DMS79 treated with DMSO at 0.1 percent for 48 hours (cell line): Measurements from ENCODE around the gene CAPS.
"Not testable (repeated sequence)": the region's sequence is repeated elsewhere in the genome, so short reads cannot be mapped to it uniquely, and the experiment has no call there.

Source experiments
- DNase-seq: peaks from one replicate; lab custom pipeline; 2025; lab: John Stamatoyannopoulos, UW

The CAPS gene

GRCh38 chr19:5913739-5914357 is at the start of gene CAPS:
Gene CAPS, plus strand, starts transcription at chr19:5914254. Its CDS starts 153 bp downstream, at chr19:5914407.
- DNase-seq: no peak

GRCh38 chr19:5864725-5865486 is 49.1 kb upstream of the CAPS start:
- no peak for DNase-seq

- DNase-seq: no peak
These were observed 48.3 kb upstream of the CAPS start for GRCh38 chr19:5865772-5866171.

GRCh38 chr19:5867201-5868136 is 46.6 kb upstream of the CAPS start:
- DNase-seq: no peak

DNA sequence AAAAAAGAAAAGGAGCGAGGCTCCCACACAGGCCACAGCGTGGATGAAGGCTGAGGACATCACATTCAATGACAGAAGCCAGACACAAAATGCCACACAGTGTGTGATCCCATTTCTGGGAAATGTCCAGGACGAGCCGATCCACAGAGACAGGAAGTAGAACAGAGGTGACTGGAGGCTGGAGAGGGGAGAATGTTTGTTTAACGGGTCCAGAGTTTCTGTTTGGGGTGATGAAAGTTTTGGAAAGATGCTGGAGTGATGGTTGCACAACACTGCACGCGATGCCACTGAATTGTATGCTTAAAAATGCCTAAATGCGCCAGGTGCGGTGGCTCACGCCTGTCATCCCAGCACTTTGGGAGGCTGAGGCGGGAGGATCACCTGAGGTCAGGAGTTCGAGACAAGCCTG is 43.1 kb upstream of the CAPS start:
- DNase-seq: no peak

DNA sequence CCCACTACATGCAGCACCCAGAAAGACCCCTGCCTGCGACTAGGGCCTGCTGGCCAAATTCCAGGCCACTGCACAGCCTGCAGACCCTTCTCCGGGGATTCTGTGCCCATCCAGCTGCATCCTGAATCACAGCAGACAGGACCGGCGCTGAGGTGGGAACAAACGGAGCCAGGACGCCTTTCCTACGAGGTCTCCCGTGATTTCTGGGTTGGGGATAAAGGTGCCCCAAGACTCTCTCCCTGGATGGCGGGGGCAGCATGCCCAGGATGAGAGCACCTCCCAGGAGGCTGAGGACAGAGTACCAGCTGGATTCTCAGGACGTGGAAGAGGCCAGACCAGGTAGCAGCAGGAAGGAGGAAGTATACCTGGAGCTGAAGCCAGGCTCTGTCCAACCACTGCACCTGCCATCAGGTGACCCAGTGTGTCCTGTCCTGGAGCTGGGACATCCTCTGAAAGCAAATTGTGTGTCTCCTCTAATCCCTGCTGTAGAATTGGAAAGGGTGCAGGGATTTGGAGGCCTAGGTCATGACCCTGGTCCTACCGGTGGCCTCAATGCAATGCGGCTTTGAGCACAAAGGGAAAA is 40.3 kb upstream of the CAPS start:
- DNase-seq: no peak

- DNase-seq: not testable (repeated sequence)
These were observed 39.6 kb upstream of the CAPS start for GRCh38 chr19:5874496-5874895.

DNA sequence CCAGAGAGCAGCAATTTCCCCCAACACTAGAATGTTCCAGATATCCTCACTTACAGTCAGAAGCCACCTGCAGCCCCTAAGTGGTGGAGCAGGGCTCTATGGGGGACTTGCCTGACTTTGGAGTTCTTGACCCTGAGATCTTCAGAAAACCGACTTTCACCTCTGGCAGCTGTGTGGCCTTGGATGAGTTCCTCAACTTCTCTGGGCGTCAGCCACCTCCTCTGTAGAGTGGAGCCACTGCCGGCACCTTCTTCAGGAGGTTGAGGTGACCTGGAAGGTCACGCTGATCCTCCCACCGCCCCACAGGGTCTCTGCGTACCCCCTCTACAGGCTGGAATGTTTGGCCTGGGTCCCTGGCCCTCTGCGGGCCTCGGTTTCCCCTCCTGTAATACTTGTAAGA is 36.6 kb upstream of the CAPS start:
- DNase-seq: no peak

DNA sequence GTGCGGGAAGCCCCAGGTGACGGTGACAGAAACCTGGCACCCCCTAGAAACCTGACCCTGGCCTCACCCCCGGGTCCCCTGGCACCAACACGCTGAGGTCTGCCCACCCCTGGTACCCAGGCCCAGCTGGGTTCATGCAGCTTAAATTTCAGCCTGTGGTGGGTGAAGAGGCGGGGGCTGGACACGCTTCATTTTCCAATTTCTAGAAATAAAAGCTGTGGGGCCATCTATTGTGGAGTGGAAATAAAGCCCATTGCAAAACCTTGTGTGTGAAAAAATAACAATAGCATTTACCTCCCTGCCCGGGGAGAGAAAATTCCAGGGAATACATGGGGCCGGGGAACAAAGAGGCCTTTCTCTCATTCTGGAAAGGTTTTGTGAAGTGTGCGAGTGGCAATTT is 36.2 kb upstream of the CAPS start:
- DNase-seq: no peak

DNA sequence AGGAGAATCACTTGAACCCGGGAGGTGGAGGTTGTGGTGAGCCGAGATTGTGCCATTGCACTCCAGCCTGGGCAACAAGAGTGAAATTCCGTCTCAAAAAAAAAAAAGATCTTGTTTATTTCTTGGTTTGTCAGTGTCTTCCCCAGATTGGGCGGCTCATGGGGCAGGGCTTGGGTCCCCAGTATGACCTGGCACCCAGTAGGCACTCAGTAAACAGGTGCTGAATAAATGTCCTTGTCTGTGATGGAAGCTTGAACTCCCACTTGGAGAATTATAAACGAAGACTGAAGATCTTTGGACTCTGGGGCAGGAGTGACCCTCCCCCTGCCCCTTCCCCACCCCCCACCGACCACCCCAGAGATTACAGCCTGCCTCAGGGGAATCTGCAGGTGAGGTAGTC is 33.9 kb upstream of the CAPS start:
- DNase-seq: no peak

- DNase-seq: no peak
These were observed 33.4 kb upstream of the CAPS start for GRCh38 chr19:5880604-5881078.

DNA sequence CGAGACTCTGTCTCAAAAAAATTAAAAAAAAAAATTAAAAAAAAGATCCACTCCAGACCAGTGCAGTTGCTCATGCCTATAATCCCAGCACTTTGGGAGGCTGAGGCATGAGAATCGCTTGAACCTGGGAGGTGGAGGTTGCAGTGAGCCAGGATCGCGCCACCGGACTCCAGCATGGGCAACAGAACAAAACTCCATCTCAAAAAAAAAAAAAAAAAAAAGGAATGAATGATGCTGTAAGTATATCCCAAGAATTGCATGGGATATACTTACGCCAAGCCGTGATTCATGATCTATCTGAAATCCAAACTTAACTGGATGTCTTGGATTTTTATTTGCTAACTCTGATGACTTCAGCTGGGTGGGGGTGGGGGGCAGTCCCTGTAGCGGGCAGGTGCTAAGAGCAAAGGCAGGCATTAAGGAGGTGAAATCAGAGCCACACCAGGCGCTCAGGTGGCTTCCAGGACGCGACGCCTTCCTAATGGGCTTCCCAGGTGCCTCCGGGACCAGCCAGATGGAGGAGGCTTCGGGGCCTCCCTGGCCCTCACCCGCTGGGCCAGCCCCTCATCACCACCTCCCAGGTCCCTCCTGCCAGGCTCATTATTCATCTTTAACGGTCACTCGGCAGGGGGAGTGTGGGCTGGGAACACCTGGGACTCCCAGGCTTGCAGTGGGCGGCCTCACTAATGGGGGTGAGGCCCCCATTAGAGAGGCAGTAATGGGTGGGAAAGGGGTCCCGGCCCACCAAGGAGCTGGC is 32.3 kb upstream of the CAPS start:
- peak; percentile 23 for DNase-seq

GRCh38 chr19:5882421-5882968 is 31.6 kb upstream of the CAPS start:
- no peak for DNase-seq

DNA sequence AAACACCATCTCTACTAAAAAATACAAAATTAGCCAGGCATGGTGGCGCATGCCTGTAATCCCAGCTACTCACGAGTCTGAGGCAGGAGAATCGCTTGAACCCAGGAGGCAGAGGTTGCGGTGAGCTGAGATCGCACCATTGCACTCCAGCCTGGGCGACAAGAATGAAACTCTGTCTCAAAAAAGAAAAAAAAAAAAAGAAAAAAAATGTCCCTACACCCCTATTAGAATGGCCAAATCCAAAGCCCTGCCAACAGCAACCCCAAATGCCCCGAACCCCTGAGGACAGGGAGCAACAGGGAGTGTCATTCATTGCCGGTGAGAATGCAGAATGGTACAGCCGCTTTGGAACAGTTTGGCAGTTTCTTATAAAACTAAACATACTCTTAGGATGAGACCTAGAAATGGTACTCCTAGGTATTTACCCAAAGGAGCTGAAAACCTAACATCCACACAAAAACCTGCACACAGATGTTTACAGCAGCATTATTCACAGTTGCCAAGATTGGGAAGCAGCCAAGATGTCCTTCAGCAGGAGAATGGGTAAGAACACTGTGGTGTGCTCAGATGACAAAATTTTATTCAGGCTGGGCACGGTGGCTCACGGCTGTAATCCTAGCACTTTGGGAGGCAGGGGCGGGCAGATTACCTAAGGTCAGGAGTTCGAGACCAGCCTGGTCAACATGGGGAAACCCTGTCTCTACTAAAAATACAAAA is 30.7 kb upstream of the CAPS start:
- peak; percentile 3 for DNase-seq

GRCh38 chr19:5884065-5884811 is 29.8 kb upstream of the CAPS start:
- DNase-seq: not testable (repeated sequence)

DNA sequence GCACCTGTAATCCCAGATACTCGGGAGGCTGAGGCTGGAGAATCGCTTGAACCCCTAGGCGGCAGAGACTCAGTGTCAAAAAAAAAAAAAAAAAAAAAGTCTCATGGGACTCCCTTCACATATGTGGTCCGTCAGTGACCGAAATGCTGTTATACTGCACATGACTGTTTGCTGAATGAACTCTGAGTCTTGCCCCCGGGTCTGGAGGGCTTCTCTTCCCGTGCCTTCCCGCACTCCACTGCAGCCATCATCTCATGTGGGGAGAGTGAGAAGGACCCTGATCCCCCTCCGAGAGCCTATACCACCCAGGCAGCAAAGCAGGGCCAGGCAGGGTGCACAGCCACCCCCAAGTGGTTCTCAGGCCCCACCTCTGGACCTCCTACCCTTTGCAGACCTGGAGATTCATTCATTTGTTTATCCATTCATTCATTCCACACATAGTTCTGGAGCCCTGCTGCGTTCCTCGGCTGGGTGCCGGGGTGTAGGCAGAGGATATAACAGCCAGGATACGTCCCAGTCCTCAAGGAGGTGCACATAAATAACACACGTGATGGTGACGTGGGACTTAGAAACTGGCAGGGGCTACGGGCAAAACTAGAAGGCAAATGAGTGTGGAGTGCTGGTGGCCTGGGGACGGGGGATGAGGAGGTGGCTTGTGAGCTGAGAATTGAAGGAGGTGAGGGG is 24.6 kb upstream of the CAPS start:
- no peak for DNase-seq

DNA sequence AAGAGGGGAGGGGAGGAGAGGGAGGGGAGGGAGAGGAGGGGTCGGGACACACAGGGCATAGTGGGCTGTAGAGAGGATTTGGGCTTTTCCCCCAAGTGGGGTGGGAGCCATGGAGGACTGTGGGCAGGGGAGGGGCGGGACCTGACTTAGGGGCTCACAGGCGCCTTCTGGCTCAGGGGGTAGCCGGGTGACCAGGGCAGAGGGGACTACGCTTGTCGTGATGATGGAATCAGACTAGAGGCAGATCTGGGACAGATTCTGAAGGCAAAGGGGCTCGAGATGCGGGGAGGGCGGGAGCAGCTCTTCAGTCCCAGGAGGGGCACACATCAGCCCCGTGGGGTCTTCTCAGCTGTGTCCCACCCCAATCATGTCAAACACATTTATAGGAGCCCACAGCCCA is 24.0 kb upstream of the CAPS start:
- no peak for DNase-seq

- DNase-seq: no peak
These were observed 22.5 kb upstream of the CAPS start for GRCh38 chr19:5891572-5891937.
